Prostate gland (tissue), 2 donors: ENCODE data around the gene NAE1. TPM values are rescaled to one million over a fixed set of nuclear protein-coding genes. Genes with fewer than 3 reads are reported as not detected.

Experiments
- DNase-seq: peaks from one replicate; pipeline ENCODE4 v3.0.0-alpha.2; 2019; ENCODE audit warnings: low spot score
- H3K27ac ChIP-seq, 2 donors: fragments of 200-600 bp; sonication (generic); 2 replicates each; pipeline ENCODE4 v1.5.1; 2017 to 2019
- H3K27me3 ChIP-seq: fragments of 200-600 bp; sonication (generic); replicated peaks from 2 replicates; pipeline ENCODE4 v1.5.1; 2019; ENCODE audit not compliant: insufficient read depth
- H3K36me3 ChIP-seq, 2 donors: fragments of 200-600 bp; sonication (generic); 1 replicate in 1 of 2; 2 replicates in 1 of 2; pipeline versions ENCODE4 v1.5.1 to v1.8.1; 2017 to 2019
- H3K4me1 ChIP-seq: fragments of 200-600 bp; sonication (generic); replicated peaks from 2 replicates; pipeline ENCODE4 v1.5.1; 2019
- H3K4me3 ChIP-seq, 2 donors: fragments of 200-600 bp; sonication (generic); 2 replicates each; pipeline ENCODE4 v1.5.1; 2017 to 2019
- H3K9me3 ChIP-seq: fragments of 200-600 bp; sonication (generic); 2 replicates; pipeline ENCODE4 v1.5.1; 2017
- POLR2A ChIP-seq: fragments of 450-650 bp; IDR thresholded peaks from one replicate; pipeline ENCODE4 v1.6.1; 2016; ENCODE audit warnings: antibody characterized with exemption, mild to moderate bottlenecking
- POLR2AphosphoS5 ChIP-seq: sonication (generic); formaldehyde crosslinking; IDR thresholded peaks from one replicate; pipeline ENCODE4 v1.6.1; 2017; ENCODE audit warnings: antibody characterized with exemption
- WGBS: methylation state at CpG from one replicate; pipeline ENCODE4 v1.1.5; 2018; 5-methylcytosine and 5-hydroxymethylcytosine counted together
- intact Hi-C: fragments of 100-400 bp; cut with DNase I; formaldehyde crosslinking; loops from one replicate; pipeline ENCODE4 v1.14.2; 2022
- total RNA-seq, 2 donors: library from RNA; depleted of rRNA; stranded (reverse); fragments of >200 nt; gene quantifications; one replicate each; pipeline ENCODE4 v1.1.0, GENCODE V29; 2016
- TF ChIP-seq, protein P1 (sequence below), 4 experiments: fragments of 200-600 bp in 2 of 4; fragments of 450-650 bp in 2 of 4; sonication (generic) in 2 of 4; IDR thresholded peaks; 1 replicate in 3 of 4; 2 replicates in 1 of 4; pipeline ENCODE4 v1.5.1; 2016 to 2019; ENCODE audit warnings: antibody characterized with exemption in 4 of 4, mild to moderate bottlenecking in 2 of 4, moderate library complexity in 2 of 4

NAE1 gene
- total RNA-seq, 2 donors from 2014 or later = 39.6 to 58.2 TPM

DNA sequence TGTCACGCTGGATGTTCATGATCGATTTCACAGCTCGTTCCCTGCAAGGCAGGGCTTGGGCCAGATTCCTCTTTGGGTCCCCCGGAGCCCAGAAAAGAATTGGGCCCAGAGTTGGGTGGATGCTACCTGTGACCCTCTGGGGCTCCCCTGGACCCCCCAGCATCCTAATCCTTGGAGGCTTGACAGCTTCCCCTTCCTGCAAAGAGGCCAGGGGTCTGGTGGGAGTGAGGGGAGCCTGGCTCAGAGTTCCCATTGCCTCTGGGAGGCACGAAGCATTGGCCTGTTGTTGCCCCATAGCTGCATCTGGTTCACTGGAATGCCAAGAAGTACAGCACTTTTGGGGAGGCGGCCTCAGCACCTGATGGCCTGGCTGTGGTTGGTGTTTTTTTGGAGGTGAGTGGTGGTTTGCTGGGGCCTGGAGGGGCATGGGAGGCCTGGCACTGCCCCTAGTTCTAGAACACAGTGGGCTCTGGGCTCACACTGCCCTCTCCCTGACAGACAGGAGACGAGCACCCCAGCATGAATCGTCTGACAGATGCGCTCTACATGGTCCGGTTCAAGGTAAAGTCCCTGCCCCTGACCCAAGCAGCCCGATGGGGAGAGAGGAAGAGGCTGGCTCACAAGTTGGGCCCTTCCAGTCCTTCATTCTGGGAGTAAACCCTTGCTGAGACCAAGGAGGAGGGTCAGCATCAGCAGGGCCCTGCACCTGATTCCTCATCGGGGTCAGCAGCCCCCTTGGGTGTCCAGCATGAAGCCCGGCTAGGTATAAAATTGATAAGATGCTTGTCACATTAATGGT is 20.6 kb upstream of the NAE1 start:
- no peaks in the 10 kb centered on the region for H3K9me3 ChIP-seq
- H3K27me3 ChIP-seq = no peaks in the 10 kb centered on the region
- no peaks in the 10 kb centered on the region for H3K36me3 ChIP-seq
- no peak overlapping the region for H3K4me3 ChIP-seq
- intact Hi-C loops = no loop called here
- H3K27ac ChIP-seq = no peak overlapping the region
- TF ChIP-seq, protein P1, sequence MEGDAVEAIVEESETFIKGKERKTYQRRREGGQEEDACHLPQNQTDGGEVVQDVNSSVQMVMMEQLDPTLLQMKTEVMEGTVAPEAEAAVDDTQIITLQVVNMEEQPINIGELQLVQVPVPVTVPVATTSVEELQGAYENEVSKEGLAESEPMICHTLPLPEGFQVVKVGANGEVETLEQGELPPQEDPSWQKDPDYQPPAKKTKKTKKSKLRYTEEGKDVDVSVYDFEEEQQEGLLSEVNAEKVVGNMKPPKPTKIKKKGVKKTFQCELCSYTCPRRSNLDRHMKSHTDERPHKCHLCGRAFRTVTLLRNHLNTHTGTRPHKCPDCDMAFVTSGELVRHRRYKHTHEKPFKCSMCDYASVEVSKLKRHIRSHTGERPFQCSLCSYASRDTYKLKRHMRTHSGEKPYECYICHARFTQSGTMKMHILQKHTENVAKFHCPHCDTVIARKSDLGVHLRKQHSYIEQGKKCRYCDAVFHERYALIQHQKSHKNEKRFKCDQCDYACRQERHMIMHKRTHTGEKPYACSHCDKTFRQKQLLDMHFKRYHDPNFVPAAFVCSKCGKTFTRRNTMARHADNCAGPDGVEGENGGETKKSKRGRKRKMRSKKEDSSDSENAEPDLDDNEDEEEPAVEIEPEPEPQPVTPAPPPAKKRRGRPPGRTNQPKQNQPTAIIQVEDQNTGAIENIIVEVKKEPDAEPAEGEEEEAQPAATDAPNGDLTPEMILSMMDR (IDR thresholded peaks at IDR 0.05) = no peak
- no peak for TF ChIP-seq POLR2A
- no peak for TF ChIP-seq POLR2AphosphoS5
- DNase-seq = no peak
- WGBS = 85% methylated on average over 13 of the region's 13 CpGs
- H3K4me1 ChIP-seq = no peaks in the 10 kb centered on the region

DNA sequence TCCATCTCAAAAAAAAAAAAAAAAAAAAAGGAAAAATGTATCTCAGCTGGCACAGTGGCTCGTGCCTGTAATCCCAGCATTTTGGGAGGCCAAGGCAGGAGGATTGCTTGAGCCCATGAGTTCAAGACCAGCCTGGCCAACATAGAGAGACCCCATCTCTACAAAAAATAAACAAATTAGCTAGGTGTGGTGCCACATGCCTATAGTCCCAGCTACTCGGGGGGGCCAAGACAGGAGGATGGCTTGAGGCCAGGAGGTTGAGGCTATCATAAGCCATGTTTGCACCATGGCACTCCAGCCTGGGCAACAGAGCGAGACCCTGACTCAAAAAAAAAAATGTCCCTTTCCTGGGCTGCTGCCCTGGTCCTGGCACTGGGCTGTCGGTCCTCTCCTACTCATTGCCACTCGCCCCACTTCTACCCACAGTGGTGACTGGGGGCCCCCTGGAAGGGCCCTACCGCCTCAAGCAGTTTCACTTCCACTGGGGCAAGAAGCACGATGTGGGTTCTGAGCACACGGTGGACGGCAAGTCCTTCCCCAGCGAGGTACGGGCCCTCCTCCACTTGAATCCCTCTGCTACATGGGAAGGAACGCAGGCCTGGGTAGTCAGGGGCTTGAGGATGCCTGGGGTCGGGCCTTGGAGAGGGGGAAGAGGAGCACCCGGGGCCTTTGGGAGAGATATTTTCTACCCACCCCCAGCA is 19.5 kb upstream of the NAE1 start:
- H3K9me3 ChIP-seq = no peaks in the 10 kb centered on the region
- no peaks in the 10 kb centered on the region for H3K4me1 ChIP-seq
- no peak overlapping the region for H3K4me3 ChIP-seq
- no peaks in the 10 kb centered on the region for H3K27me3 ChIP-seq
- intact Hi-C loops = no loop called here
- TF ChIP-seq POLR2AphosphoS5 = no peak
- TF ChIP-seq, protein P1 (IDR thresholded peaks at IDR 0.05) = no peak
- no peak for TF ChIP-seq POLR2A
- no peak overlapping the region for H3K27ac ChIP-seq
- DNase-seq = no peak
- 86% methylated on average over 14 of the region's 14 CpGs for WGBS
- no peaks in the 10 kb centered on the region for H3K36me3 ChIP-seq

DNA sequence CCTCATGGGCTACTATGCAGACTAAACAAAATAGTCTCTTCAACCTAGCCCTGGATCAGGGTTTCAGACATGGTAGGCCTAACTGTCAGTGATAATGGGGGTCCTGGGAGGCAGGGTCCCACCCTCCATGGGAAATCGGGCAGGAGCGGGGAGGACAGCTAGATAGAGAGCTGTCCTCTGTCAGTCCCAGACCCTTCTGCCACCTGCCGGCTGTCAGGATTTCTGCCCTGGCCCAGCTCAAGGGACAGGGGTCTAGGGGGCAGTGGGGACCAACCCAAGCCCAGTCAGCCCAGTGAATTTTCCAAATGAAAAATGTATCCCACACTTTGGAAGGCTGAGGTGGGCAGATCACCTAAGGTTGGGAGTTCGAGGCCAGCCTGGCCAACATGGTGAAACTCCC is 18.8 kb upstream of the NAE1 start:
- 84% methylated on average over 4 of the region's 4 CpGs for WGBS
- intact Hi-C loops = no loop called here
- H3K4me1 ChIP-seq = no peaks in the 10 kb centered on the region
- no peak overlapping the region for H3K4me3 ChIP-seq
- H3K36me3 ChIP-seq = no peaks in the 10 kb centered on the region
- no peak for TF ChIP-seq POLR2A
- H3K27ac ChIP-seq = no peak overlapping the region
- DNase-seq = no peak
- no peaks in the 10 kb centered on the region for H3K9me3 ChIP-seq
- peaks cover 1% of the 10 kb centered on the region for H3K27me3 ChIP-seq

DNA sequence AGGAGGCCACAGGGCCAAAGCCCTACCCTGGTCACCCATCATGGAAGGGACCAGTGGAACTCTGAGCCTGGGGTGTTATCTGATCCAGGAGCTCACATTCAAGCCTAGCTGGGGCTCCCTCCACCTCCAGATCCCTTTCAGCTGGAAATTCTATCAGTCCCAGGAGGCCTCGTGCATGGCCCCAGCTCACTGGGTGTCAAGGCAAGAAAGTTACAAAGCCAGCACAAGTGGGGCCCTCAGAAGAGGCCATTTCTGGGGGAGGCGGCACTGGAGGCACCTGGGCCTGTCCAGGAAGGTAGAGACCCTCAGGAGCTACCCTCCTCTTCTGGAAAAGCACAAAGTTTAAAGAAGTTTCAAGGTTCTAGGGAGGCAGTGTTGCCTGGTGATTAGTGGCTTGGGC is 18.2 kb upstream of the NAE1 start:
- Histone ChIP-seq H3K36me3 (no peaks in the 10 kb centered on the region), H3K4me1 (peaks cover 3% of the 10 kb centered on the region), H3K27me3 (peaks cover 5% of the 10 kb centered on the region), H3K4me3 (no peak overlapping the region), H3K27ac (no peak overlapping the region), H3K9me3 (no peaks in the 10 kb centered on the region)
- no peak for DNase-seq
- intact Hi-C loops = no loop called here
- TF ChIP-seq POLR2AphosphoS5 = no peak
- TF ChIP-seq, protein P1 (IDR thresholded peaks at IDR 0.05) = no peak
- 89% methylated on average over 2 of the region's 2 CpGs for WGBS

DNA sequence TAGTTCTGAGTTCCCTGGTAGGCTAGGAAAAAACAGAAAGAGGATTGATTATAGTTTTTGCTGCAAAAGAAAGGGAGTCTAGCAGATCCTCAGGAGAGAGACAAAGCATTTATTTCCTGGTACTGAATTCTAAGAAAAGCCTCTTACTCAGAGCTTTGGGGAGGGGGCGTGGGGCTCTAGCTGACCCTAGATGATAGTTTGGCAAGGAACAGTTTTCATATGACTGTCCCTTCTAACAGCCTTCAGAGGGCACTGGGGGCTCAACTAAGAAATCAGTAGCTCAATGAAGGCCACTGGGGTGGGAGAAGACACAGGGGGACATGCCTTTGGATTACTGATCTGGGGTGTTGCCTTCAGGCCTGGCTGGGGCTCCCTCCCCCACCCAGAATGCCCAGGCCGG is 17.4 kb upstream of the NAE1 start:
- Histone ChIP-seq H3K4me3 (no peak overlapping the region), H3K27me3 (peaks cover 5% of the 10 kb centered on the region), H3K9me3 (no peaks in the 10 kb centered on the region), H3K36me3 (no peaks in the 10 kb centered on the region), H3K27ac (no peak overlapping the region), H3K4me1 (peaks cover 3% of the 10 kb centered on the region)
- 86% methylated on average over 2 of the region's 2 CpGs for WGBS
- intact Hi-C loops = no loop called here
- DNase-seq = no peak
- TF ChIP-seq, protein P1 (IDR thresholded peaks at IDR 0.05) = no peak
- TF ChIP-seq POLR2AphosphoS5 = no peak
- no peak for TF ChIP-seq POLR2A
